Measurements from ENCODE around the gene HOXC12. TPM values are rescaled to one million over a fixed set of nuclear protein-coding genes. Genes with fewer than 3 reads are reported as not detected.

Gene HOXC12
- polyA plus RNA-seq, 3 donors = 0.02 TPM; not detected in 2

GRCh38 chr12:53967421-53967925 is 12.8 kb downstream of the HOXC12 start:
- H3K27ac ChIP-seq (ENCODE audit: low read depth, low read length) = no peak overlapping the region
- 11 to 16% (median 12%) methylated on average over 5 of the region's 5 CpGs for WGBS, 3 donors

GRCh38 chr12:53968214-53969127 is 13.8 kb downstream of the HOXC12 start:
- H3K27ac ChIP-seq (ENCODE audit: low read depth, low read length) = no peak overlapping the region
- WGBS, 3 donors = 16 to 26% (median 19%) methylated on average over 24 of the region's 24 CpGs

GRCh38 chr12:53969588-53970259 is 15.0 kb downstream of the HOXC12 start:
- WGBS, 3 donors = 18 to 19% (median 19%) methylated on average over 12 of the region's 12 CpGs
- no peak overlapping the region for H3K27ac ChIP-seq (ENCODE audit: low read depth, low read length)

GRCh38 chr12:53970451-53970850 is 15.7 kb downstream of the HOXC12 start:
- no peak overlapping the region for H3K27ac ChIP-seq (ENCODE audit: low read depth, low read length)
- 15 to 31% (median 21%) methylated on average over 4 of the region's 4 CpGs for WGBS, 3 donors

- H3K27ac ChIP-seq (ENCODE audit: low read depth, low read length) = no peak overlapping the region
- WGBS, 3 donors = 60 to 69% (median 64%) methylated on average over 3 of the region's 3 CpGs
These were observed 16.4 kb downstream of the HOXC12 start for GRCh38 chr12:53971129-53971528.

- WGBS, 3 donors = 22 to 42% (median 34%) methylated on average over 2 of the region's 2 CpGs
These were observed 17.0 kb downstream of the HOXC12 start for GRCh38 chr12:53971686-53972085.

GRCh38 chr12:53972152-53972702 is 17.5 kb downstream of the HOXC12 start:
- WGBS, 3 donors = 27 to 38% (median 30%) methylated on average over 9 of the region's 9 CpGs
- no peak overlapping the region for H3K27ac ChIP-seq (ENCODE audit: low read depth, low read length)

More at GRCh38 chr12:53971686-53972085, 17.0 kb downstream of the HOXC12 start:
- no peak overlapping the region for H3K27ac ChIP-seq (ENCODE audit: low read depth, low read length)

GRCh38 chr12:53972722-53973235 is 18.1 kb downstream of the HOXC12 start, which contains the start of gene HOXC11:
Gene HOXC11, plus strand, starts transcription at chr12:53973126. Its CDS starts 116 bp downstream, at chr12:53973242.
- no peak within 1 kb of the TSS for H3K27ac ChIP-seq (ENCODE audit: low read depth, low read length)
- 4 to 11% (median 7%) methylated on average over 20 to 21 of the region's 21 CpGs for WGBS, 3 donors

GRCh38 chr12:53973236-53974042 is 18.7 kb downstream of the HOXC12 start:
- H3K27ac ChIP-seq (ENCODE audit: low read depth, low read length) = no peak overlapping the region
- WGBS, 3 donors = 3 to 4% (median 4%) methylated on average over 71 of the region's 71 CpGs

- 2 to 4% (median 3%) methylated on average over 52 to 63 of the region's 63 CpGs for WGBS, 3 donors
- no peak within 1 kb of the TSS for H3K27ac ChIP-seq (ENCODE audit: low read depth, low read length)
These were observed 19.7 kb downstream of the HOXC12 start, which contains the start of gene HOTAIR for GRCh38 chr12:53974084-53975063. Gene HOTAIR, minus strand, starts transcription at chr12:53974954.

- H3K27ac ChIP-seq (ENCODE audit: low read depth, low read length) = no peak overlapping the region
- 4 to 5% (median 4%) methylated on average over 18 to 25 of the region's 25 CpGs for WGBS, 3 donors
These were observed 20.4 kb downstream of the HOXC12 start for GRCh38 chr12:53975064-53975471.

GRCh38 chr12:53975479-53976152 is 20.9 kb downstream of the HOXC12 start:
- 8 to 10% (median 9%) methylated on average over 31 of the region's 31 CpGs for WGBS, 3 donors
- no peak overlapping the region for H3K27ac ChIP-seq (ENCODE audit: low read depth, low read length)

GRCh38 chr12:53976172-53976822 is 21.6 kb downstream of the HOXC12 start:
- H3K27ac ChIP-seq (ENCODE audit: low read depth, low read length) = no peak overlapping the region
- WGBS, 3 donors = 16 to 20% (median 19%) methylated on average over 21 of the region's 21 CpGs

GRCh38 chr12:53976823-53977595 is 22.3 kb downstream of the HOXC12 start:
- WGBS, 3 donors = 8 to 19% (median 11%) methylated on average over 9 of the region's 9 CpGs
- H3K27ac ChIP-seq (ENCODE audit: low read depth, low read length) = no peak overlapping the region

Data from adipose tissue (tissue), 3 donors.